ELR (cell line): Measurements from ENCODE around the gene BEGAIN.

Experiments used
- DNase-seq: peaks from one replicate; pipeline ENCODE4 v3.0.0-alpha.2; 2015; ENCODE audit warnings: low read depth

The BEGAIN gene

GRCh38 chr14:100581228-100582145 is 5.7 kb downstream of the BEGAIN start:
- no peak for DNase-seq

- no peak for DNase-seq
These were observed 6.6 kb downstream of the BEGAIN start for GRCh38 chr14:100580316-100581227.

- DNase-seq = peak; percentile 68
These were observed 8.7 kb downstream of the BEGAIN start for GRCh38 chr14:100578552-100578951.

- DNase-seq = no peak
These were observed 9.2 kb downstream of the BEGAIN start for GRCh38 chr14:100577986-100578431.

GRCh38 chr14:100577321-100577985 is 9.8 kb downstream of the BEGAIN start:
- DNase-seq = no peak

GRCh38 chr14:100576091-100577085 is 10.8 kb downstream of the BEGAIN start:
- DNase-seq = no peak

GRCh38 chr14:100575266-100575995 is 11.8 kb downstream of the BEGAIN start:
- no peak for DNase-seq

- DNase-seq = no peak
These were observed 12.6 kb downstream of the BEGAIN start for GRCh38 chr14:100574642-100575031.

- no peak for DNase-seq
These were observed 13.2 kb downstream of the BEGAIN start for GRCh38 chr14:100573757-100574641.

- DNase-seq = no peak
These were observed 14.0 kb downstream of the BEGAIN start for GRCh38 chr14:100573002-100573756.

GRCh38 chr14:100572543-100572942 is 14.7 kb downstream of the BEGAIN start:
- DNase-seq = no peak

GRCh38 chr14:100571837-100572236 is 15.4 kb downstream of the BEGAIN start:
- DNase-seq = no peak

GRCh38 chr14:100570726-100571454 is 16.3 kb downstream of the BEGAIN start:
- no peak for DNase-seq

- DNase-seq = no peak
These were observed 17.4 kb downstream of the BEGAIN start for GRCh38 chr14:100569734-100570286.

GRCh38 chr14:100568998-100569733 is 18.1 kb downstream of the BEGAIN start:
- DNase-seq = no peak

GRCh38 chr14:100568164-100568997 is 18.8 kb downstream of the BEGAIN start:
- no peak for DNase-seq
